GM12873 (cell line): ENCODE results near the gene F2RL2.

Experiments used
- TF ChIP-seq, protein P1 (sequence below): IDR thresholded peaks from 2 replicates; pipeline ENCODE4 v1.5.1; 2012; ENCODE audit warnings: low read depth, mild to moderate bottlenecking, moderate library complexity, low read length, control low read depth; ENCODE audit not compliant: insufficient read depth; ENCODE audit errors: missing control alignments

Gene F2RL2

DNA sequence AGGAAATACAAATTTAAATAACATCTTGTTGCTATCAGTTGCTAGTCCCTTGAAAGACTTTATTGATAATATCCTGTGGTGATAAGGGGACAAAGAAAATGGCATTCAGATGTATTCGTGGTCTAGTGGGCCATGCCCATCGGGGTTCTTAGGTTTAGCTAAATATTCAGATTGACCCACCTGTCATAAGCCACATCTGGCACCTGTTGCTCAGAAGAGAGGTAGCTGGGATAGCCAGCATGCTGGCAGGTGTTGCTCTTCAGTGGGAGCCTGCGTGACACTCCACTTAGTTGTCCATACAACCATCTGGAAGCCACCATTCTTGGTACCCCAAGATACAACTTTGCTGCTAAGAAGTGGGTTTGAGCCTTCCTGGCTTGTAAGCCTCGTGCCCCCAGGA, 36.7 kb downstream of the F2RL2 start:
- TF ChIP-seq, protein P1, sequence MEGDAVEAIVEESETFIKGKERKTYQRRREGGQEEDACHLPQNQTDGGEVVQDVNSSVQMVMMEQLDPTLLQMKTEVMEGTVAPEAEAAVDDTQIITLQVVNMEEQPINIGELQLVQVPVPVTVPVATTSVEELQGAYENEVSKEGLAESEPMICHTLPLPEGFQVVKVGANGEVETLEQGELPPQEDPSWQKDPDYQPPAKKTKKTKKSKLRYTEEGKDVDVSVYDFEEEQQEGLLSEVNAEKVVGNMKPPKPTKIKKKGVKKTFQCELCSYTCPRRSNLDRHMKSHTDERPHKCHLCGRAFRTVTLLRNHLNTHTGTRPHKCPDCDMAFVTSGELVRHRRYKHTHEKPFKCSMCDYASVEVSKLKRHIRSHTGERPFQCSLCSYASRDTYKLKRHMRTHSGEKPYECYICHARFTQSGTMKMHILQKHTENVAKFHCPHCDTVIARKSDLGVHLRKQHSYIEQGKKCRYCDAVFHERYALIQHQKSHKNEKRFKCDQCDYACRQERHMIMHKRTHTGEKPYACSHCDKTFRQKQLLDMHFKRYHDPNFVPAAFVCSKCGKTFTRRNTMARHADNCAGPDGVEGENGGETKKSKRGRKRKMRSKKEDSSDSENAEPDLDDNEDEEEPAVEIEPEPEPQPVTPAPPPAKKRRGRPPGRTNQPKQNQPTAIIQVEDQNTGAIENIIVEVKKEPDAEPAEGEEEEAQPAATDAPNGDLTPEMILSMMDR, result no peak

DNA sequence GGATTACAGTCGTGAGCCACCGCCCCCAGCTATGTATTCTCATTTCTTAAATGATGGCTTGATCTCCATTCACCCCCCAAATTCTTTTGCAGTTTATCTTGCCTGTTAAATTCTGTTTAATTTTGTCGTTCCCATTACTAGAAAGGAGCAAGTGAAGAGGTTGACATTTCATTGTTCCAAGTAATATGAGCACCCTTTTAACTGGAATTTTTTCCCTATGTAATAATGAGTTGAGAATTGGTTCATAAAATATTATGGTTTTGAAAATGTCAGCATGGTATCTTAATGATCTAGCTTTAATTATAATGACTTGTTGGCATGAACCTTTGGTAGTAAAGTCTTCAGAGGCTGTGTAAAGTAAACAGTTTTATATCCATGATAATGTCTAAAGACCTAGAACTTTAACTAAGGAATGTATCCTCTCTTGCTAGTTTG, 37.4 kb downstream of the F2RL2 start:
- TF ChIP-seq, protein P1, result no peak

DNA sequence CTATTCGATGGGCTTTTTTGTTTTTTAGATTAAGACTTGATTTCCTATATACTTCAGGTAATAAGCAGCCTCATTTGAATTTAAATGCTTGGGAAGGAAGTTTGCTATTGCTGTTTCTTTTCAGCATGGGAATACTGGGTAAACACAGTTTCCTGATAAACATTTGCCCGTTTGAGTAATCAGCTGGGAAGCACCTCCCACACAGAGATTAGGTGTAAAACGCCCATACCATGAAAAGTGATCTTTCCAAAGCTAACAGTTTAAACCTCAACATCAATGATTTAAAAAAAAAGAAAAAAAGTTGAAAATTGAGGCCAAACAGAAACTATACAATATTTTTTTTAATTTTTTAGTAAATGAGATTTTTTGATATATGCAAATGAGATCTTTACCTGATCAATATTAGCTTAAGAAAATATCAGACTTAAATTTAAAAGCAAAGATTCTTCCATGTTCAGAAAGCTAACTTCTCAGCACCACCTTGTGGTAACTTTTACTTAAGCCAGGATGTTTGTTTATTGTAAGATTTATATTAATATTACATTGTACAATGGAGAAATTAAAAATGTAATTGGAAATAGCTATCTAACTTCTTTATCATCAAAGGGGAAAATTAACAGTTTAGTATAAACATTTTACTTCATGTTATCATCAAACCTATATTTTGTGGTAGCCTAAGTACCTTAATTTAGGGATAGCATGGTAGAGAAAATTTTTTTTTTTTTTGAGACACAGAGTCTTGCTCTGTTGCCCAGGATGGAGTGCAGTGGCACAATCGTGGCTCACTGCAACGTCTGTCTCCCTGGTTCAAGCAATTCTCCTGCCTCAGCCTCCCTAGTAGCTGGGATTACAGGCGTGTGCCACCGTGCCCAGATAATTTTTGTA, 39.8 kb downstream of the F2RL2 start:
- TF ChIP-seq, protein P1, result peak; percentile 25

DNA sequence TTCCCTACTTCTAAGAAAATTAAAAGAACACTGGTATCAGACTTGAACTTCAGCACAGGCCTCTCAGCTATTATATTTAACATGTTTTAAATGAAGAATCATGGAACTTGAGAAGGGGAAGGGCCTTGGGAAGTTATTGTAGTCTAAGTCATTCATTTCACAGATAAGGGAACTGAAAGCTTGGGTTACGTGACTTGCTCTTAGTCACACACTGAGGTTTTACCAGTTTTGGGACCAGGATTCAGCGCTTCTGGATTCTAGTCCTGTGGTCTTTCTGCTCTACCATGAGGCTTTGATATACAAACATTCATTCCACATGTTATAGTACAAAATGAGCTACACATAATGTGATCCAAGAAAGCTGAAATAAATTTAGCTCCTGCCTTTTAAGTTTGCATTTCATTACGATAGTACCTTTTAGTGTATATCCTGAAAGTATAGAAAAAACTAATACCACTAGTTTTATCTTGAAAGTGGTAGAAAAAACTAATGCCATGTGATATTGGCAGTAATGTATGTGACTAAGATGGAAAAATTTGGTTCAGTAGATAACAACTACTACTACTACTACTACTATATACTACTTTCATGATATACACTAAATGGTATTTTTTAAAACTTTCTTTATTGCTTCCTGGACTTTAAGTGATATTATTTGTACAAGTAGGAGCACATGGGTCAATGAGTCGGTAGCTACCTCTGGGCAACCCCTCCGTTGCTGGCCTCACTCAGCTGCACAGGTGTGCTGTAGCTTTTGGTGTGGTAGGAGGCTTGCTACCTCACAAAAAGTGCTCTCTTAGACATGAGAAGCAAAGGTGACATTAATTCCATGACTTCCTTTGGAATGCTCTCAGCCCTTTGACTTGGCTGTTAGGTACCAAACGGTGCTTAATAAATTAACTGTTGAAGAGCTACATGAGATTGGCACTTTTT, 40.7 kb downstream of the F2RL2 start:
- TF ChIP-seq, protein P1, result no peak

DNA sequence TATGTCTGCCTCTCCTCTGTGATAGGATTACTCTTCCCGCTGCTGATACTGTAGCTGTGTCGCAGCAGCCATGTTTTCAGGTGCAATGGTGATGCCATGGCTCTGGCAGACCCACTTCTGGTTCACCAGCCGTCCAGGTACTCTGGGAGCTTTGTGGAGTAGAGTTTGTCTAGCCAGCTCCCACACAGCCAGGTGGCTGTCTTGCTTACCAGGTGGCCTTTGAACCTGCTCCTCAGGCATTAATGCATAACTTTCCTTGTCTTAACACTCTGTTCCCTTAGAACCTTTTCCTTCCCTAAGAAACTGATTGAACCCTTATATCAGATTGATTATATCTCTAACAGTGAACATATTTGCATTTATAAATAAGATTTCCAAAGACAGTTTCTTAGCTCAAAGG, 42.2 kb downstream of the F2RL2 start:
- TF ChIP-seq, protein P1, result no peak

DNA sequence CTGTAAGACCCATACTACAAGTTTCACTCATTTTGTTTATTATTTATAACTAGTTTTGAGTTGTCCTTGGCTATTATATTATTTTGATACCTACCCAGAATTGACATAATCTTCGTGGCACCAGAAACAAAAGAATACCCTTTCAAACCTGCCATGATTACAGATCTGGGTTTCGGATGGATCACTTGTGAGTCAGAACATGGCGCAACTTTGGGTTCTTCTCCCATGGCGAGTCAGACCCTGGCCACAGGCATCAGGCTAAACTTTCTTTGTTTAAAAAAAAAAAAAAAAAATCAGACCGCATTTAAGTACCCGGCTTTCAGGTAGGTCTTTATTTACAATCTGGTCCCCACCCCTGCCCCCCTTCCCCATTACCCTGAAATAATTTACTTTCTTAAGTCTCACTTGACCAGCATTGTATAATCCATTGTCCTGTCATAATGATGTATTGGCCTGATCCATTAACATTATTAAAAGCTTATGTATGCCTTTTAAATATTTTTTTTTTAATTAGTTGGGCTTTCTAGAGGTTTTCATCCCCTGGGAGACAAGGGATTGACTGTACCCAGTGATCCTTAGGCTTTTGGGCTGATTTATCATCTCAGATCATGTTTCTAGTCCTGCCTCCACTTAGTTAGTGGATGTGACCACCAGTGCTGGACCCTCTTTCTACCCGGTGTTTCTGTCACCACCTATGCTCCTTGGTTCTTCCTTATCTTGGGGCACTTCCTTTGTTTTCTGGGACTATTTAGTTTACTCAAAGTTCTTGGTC, 43.9 kb downstream of the F2RL2 start:
- TF ChIP-seq, protein P1, result no peak
